Frontal cortex (tissue), 4 donors: Measurements from ENCODE around the gene PHAX. TPM values are rescaled to one million over a fixed set of nuclear protein-coding genes. Genes with fewer than 3 reads are reported as not detected.
"Not testable (repeated sequence)": the region's sequence is repeated elsewhere in the genome, so short reads cannot be mapped to it uniquely, and the experiment has no call there.

Experiments used
- DNase-seq, 2 donors: peaks; one replicate each; pipeline ENCODE4 v3.0.0; 2012; ENCODE audit warnings: low spot score in 2 of 2
- FAIRE-seq: peaks from 2 replicates; lab custom pipeline; 2012; peaks lifted over from hg19 to GRCh38; lab: Jason Lieb, UNC
- small RNA-seq: library from RNA; depleted of rRNA; stranded (forward); fragments of <200 nt; gene quantifications from one replicate; pipeline ENCODE3, GENCODE V24; 2014
- total RNA-seq: library from RNA; depleted of rRNA; stranded (reverse); fragments of >200 nt; gene quantifications from one replicate; pipeline ENCODE4 v1.2.3, GENCODE V29; 2014
- donor health status: control.
- donor health status: control.
- donor health status: control.

Gene PHAX
- total RNA-seq, 1 donor from 2014 or later = 96.6 TPM

DNA sequence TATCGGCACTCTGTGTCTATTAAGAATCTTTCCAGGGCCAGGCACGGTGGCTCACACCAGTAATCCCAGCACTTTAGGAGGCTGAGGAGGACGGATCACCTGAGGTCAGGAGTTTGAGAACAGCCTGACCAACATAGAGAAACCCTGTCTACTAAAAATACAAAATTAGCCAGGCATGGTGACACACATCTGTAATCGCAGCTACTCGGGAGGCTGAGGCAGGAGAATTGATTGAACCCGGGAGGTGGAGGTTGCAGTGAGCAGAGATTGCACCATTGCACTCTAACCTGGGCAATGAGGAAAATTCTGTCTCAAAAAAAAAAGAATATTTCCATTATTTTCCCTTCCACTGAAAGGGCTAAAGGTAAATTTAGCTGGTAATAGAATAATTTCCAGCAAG lies 49.0 kb downstream of the PHAX start:
- FAIRE-seq, DNase-seq: not testable (repeated sequence)

- no peak for DNase-seq
- FAIRE-seq = no peak
These were observed 49.7 kb downstream of the PHAX start for GRCh38 chr5:126650463-126650862.

DNA sequence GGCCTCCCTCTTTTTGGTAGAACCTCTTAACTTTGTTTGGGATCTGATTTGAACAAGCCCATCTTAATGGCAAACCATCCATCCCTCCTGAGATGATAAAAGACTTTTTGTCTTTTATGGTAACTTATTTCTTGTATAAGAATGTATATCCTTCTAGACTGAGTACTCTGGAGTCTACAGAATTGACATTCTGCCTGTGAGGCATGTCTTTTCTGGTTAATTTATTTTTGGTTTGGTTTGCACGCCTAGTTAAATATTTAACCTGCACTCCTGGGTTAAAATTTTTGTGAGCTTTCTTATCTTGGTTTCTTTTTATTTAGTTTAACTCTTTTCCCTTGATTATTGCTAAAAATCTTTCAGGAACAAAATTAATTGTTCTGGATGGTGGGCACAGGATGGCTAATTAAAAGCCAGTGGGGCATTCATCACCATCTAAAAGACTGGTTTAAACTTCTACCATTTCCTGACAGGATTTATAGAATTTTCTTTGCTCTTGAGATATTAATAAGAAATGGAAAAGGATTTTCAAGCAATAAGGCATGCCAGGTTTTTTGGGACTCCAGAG lies 50.3 kb downstream of the PHAX start:
- no peak for DNase-seq
- FAIRE-seq = no peak

DNA sequence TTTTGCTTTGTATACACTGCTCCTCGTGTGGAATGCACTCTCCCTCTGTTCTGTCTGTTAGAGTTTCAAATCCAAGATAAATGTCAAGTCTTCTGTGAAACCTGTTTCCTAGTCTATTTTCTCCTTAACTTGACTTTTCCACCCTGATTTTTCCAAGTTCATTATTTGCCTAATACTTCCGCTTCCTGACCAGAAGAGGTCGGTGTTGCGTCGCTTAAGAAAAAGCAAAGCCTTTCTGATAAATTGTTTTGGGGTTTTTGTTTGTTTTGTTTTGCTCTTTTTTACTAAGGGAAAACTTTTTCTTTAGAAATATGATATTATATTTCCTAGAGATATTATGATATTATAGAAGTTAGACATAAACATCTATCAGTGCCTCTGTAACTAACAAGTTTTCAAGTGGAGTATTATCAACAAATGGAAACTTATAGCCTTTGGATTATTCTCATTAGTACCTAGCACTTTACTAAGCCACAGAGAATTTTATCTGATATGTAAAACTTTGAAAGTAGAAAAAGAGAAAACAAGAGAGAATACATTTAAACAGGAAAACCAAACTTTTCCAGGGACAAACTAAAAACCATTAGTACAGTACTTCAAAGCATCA lies 55.8 kb downstream of the PHAX start:
- FAIRE-seq (peak; percentile 93), DNase-seq (peak; percentile 34 to 47)

- DNase-seq = no peak
- no peak for FAIRE-seq
These were observed 57.8 kb downstream of the PHAX start for GRCh38 chr5:126658561-126658960.

GRCh38 chr5:126659805-126660482 lies 59.2 kb downstream of the PHAX start:
- DNase-seq (no peak), FAIRE-seq (no peak)

DNA sequence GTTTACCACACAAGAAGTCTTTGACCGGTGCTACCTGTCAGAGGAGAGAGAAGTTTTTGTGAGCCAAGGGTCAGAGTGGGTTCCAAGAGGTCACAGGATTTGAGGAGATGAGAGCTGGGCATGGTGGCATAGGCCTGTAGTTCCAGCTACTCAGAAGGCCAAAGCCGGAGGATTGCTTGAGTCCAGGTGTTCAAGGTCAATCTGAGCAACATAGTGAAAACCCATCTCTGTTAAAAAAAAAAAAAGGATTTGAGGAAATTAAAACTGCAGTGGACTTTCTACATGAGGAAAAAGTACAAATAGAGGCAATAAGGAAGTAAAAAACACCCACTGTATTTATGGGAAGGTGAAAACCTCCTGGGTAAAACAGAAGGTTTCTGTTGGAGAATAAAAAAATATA lies 63.8 kb downstream of the PHAX start:
- no peak for FAIRE-seq
- no peak for DNase-seq

DNA sequence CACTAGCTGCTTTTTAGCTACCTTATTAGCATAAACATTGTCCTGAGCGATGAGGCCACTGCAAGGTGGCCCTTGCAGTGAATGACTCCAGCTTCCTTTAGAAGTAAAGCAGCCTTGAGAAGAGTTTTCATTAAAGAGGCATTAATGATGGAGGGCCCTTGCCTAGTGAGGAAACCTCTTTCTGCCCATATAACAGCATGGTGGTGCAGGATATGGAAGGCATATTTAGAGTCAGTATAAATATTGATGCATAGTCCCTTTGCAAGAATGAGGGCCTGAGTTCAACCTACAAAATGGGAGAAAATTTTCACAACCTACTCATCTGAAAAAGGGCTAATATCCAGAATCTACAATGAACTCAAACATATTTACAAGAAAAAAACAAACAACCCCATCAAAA lies 69.4 kb downstream of the PHAX start:
- not testable (repeated sequence) for DNase-seq, FAIRE-seq

DNA sequence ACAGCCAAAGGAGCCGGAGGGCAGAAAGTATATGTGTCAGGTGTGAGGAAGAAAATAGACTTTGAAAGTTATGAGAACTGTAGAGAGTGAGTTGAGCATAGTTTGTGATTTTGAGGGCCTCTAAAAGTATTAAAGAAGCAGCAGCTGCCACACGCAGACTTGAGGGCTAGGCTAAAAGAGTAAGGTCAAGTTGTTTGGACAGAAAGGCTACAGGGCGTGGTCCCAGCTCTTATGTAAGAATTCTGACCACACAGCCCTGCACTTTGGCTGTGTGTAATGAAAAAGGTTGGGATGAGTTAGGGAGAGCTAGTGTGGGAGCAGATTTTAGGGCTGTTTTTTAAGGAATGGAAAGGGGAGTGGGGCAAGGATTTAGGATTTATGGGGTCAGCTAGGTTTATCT lies 70.9 kb downstream of the PHAX start:
- not testable (repeated sequence) for FAIRE-seq, DNase-seq

- FAIRE-seq (no peak), DNase-seq (no peak)
These were observed 72.7 kb downstream of the PHAX start for GRCh38 chr5:126673477-126673876.

DNA sequence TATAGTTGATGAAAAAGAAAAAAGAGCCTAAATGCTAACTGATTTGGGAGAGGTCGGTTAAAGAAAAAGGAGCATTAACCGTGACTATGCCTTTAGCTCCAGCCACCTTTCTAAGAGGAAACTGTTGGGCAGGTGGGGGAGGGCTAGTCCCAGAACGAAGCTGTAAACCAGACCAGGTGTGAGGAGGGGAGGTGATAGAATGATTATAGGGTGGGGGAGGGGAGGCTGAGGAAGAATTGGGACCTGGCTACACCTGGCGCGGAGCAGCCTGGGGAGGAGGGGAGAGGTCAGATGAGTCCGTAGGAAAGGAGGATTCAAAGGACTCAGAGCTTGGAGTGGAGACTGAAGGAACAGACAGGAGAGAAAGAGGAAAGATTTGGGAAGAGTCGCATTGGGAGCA lies 73.4 kb downstream of the PHAX start:
- DNase-seq = no peak

DNA sequence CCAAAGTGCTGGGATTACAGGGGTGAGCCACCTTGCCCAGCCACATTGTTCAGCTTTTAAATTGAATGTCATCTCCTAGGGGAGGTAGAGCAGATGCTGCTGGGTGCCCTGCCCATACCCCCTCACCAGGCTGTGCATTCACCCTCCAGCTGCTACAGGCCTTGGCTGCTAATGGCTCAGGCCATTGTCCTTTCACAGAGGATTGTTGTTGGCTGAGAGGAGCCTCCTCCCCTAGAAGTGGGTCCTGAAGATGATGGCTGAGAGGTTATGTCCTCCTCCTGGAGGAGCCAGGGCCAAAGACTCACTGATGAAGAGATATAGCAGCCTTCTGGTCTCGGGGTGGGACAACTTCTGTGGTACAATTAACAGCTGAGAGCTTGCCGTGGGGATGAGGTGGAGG lies 74.6 kb downstream of the PHAX start:
- FAIRE-seq (no peak), DNase-seq (no peak)

More for the DNA sequence above, 73.4 kb downstream of the PHAX start:
- no peak for FAIRE-seq

GRCh38 chr5:126676195-126676624 lies 75.5 kb downstream of the PHAX start:
- FAIRE-seq (no peak), DNase-seq (peak; percentile 60 to 79)

Small RNAs within 50 kb of the gene (small RNA-seq; reads per million reads assigned to genes)
- not detected for gene BOLA3P3
- not detected for gene RNU6-290P

Other genes with a start within 250 kb of the PHAX start
- gene GRAMD2B, start 177.5 kb upstream of the PHAX start, total RNA-seq = 6.5 TPM
- 38.3 TPM for gene ALDH7A1, start 5.7 kb upstream of the PHAX start, total RNA-seq
- gene LMNB1, start 176.2 kb downstream of the PHAX start, total RNA-seq = 84.4 TPM